Loucy (cell line): Measurements from ENCODE around the gene PEAK1.

Experiments
- H2AFZ ChIP-seq: fragments of 200-600 bp; sonication (generic); 2 replicates; pipeline ENCODE4 v1.6.0; 2016; ENCODE audit warnings: antibody characterized with exemption, mild to moderate bottlenecking, low read length, moderate library complexity
- H3F3A ChIP-seq: fragments of 200-600 bp; 2 replicates; pipeline ENCODE4 v1.6.0; 2016; ENCODE audit warnings: antibody characterized with exemption, low read depth, mild to moderate bottlenecking
- H3K27me3 ChIP-seq: fragments of 200-600 bp; sonication (generic); 2 replicates; pipeline ENCODE4 v1.6.1; 2014; ENCODE audit warnings: low read length, mild to moderate bottlenecking; ENCODE audit not compliant: insufficient read depth, poor library complexity, severe bottlenecking
- H3K36me3 ChIP-seq: fragments of 200-600 bp; sonication (generic); 2 replicates; pipeline ENCODE4 v1.6.1; 2016; ENCODE audit warnings: low read length; ENCODE audit not compliant: insufficient read depth
- H3K4me1 ChIP-seq: fragments of 200-600 bp; sonication (generic); 2 replicates; pipeline ENCODE4 v1.5.1; 2014; ENCODE audit warnings: low read length, mild to moderate bottlenecking; ENCODE audit not compliant: insufficient read depth, poor library complexity, severe bottlenecking
- H3K4me2 ChIP-seq: fragments of 200-600 bp; sonication (generic); 2 replicates; pipeline ENCODE4 v1.6.0; 2014; ENCODE audit warnings: antibody characterized with exemption, low read length, low read depth, mild to moderate bottlenecking; ENCODE audit not compliant: poor library complexity, severe bottlenecking
- H3K4me3 ChIP-seq: fragments of 200-600 bp; sonication (generic); 2 replicates; pipeline ENCODE4 v1.5.1; 2014; ENCODE audit warnings: low read length, mild to moderate bottlenecking, mixed read lengths; ENCODE audit not compliant: poor library complexity, severe bottlenecking
- H3K79me2 ChIP-seq: fragments of 200-600 bp; sonication (generic); 2 replicates; pipeline ENCODE4 v1.6.1; 2014; ENCODE audit warnings: low read length; ENCODE audit not compliant: insufficient read depth
- H3K9ac ChIP-seq: fragments of 200-600 bp; sonication (generic); 2 replicates; pipeline ENCODE4 v1.6.0; 2014; ENCODE audit warnings: mild to moderate bottlenecking, low read depth, low read length, moderate library complexity; ENCODE audit not compliant: poor library complexity, severe bottlenecking
- H3K9me2 ChIP-seq: fragments of 200-600 bp; sonication (generic); replicated peaks from 2 replicates; pipeline ENCODE4 v1.6.1; 2016; ENCODE audit warnings: low read depth, low read length, mixed read lengths
- H3K9me3 ChIP-seq: fragments of 200-600 bp; sonication (generic); 2 replicates; pipeline ENCODE4 v1.6.1; 2014; ENCODE audit warnings: mild to moderate bottlenecking, antibody characterized with exemption, low read length, low read depth; ENCODE audit not compliant: insufficient read depth
- H4K20me1 ChIP-seq: fragments of 200-600 bp; sonication (generic); 2 replicates; pipeline ENCODE4 v1.6.0; 2014; ENCODE audit warnings: antibody characterized with exemption, low read length, mild to moderate bottlenecking; ENCODE audit not compliant: insufficient read depth, poor library complexity, severe bottlenecking
- CTCF ChIP-seq: fragments of 200-600 bp; sonication (generic); conservative IDR thresholded peaks from 2 replicates; pipeline ENCODE4 v1.5.1; 2014; ENCODE audit warnings: mild to moderate bottlenecking, antibody characterized with exemption, low read length
- EZH2phosphoT487 ChIP-seq: fragments of 200-600 bp; IDR thresholded peaks from 2 replicates; pipeline ENCODE4 v1.6.1; 2018; ENCODE audit warnings: antibody characterized with exemption, mild to moderate bottlenecking, moderate library complexity, borderline replicate concordance

Gene PEAK1

GRCh38 chr15:77209221-77209620, 210.7 kb downstream of the PEAK1 start:
- no peak overlapping the region for H2AFZ ChIP-seq
- no peaks in the 10 kb centered on the region for H3K36me3 ChIP-seq
- no peak overlapping the region for H3K4me3 ChIP-seq
- H3K27me3 ChIP-seq, result no peaks in the 10 kb centered on the region
- no peaks in the 10 kb centered on the region for H3K9me2 ChIP-seq
- no peak for TF ChIP-seq EZH2phosphoT487
- no peak for TF ChIP-seq CTCF
- H4K20me1 ChIP-seq, result no peaks in the 10 kb centered on the region
- H3K79me2 ChIP-seq, result no peaks in the 10 kb centered on the region
- no peak overlapping the region for H3K4me2 ChIP-seq
- H3K9ac ChIP-seq, result no peak overlapping the region
- no peaks in the 10 kb centered on the region for H3F3A ChIP-seq
- H3K9me3 ChIP-seq, result 0 out of 2 replicates have a peak, but pooled peaks cover 4% of the 10 kb centered on the region
- no peaks in the 10 kb centered on the region for H3K4me1 ChIP-seq

DNA sequence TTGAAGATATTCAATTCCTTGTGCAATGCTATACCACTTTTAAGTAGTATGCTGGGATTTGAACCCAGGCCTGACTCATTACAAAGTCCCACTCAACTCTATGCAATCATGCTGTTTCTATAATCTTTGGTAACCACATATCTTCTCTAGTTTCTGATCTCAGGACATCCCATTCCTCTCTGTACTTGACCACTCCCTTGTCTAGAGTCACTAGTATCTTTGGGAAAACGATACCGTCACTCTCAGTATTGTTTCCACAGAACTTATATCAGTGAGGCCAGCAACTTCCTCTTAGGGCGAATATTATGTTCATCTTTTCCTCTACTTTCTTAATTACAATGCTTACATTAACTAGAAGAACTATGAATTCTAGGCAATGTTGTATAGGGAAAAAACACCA, 211.7 kb downstream of the PEAK1 start:
- Histone ChIP-seq H3K4me3 (no peak overlapping the region), H3K9me3 (0 out of 2 replicates have a peak, but pooled peaks cover 4% of the 10 kb centered on the region), H3K79me2 (no peaks in the 10 kb centered on the region), H3K36me3 (no peaks in the 10 kb centered on the region), H3K4me1 (no peaks in the 10 kb centered on the region), H3F3A (no peaks in the 10 kb centered on the region), H3K27me3 (no peaks in the 10 kb centered on the region), H3K4me2 (no peak overlapping the region), H2AFZ (no peak overlapping the region), H4K20me1 (no peaks in the 10 kb centered on the region), H3K9me2 (no peaks in the 10 kb centered on the region), H3K9ac (no peak overlapping the region)
- TF ChIP-seq EZH2phosphoT487 (no peak), CTCF (no peak)

- H3K9ac ChIP-seq, result no peak overlapping the region
- H3F3A ChIP-seq, result no peaks in the 10 kb centered on the region
- no peaks in the 10 kb centered on the region for H3K36me3 ChIP-seq
- no peak overlapping the region for H3K4me3 ChIP-seq
- no peaks in the 10 kb centered on the region for H4K20me1 ChIP-seq
- no peak for TF ChIP-seq CTCF
- TF ChIP-seq EZH2phosphoT487, result no peak
- H3K79me2 ChIP-seq, result no peaks in the 10 kb centered on the region
- H3K4me2 ChIP-seq, result no peak overlapping the region
- H3K27me3 ChIP-seq, result no peaks in the 10 kb centered on the region
- H3K9me2 ChIP-seq, result no peaks in the 10 kb centered on the region
- H3K9me3 ChIP-seq, result no peaks in the 10 kb centered on the region
- H3K4me1 ChIP-seq, result no peaks in the 10 kb centered on the region
- H2AFZ ChIP-seq, result no peak overlapping the region
Observed at GRCh38 chr15:77201665-77202064, 218.2 kb downstream of the PEAK1 start.
